GM12891 (cell line): Measurements from ENCODE around the gene SFXN5.

Experiments used
- DNase-seq: peaks from one replicate; pipeline ENCODE4 v3.0.0; 2011; ENCODE audit warnings: low spot score; ENCODE audit not compliant: insufficient read length
- FAIRE-seq: peaks from 2 replicates; lab custom pipeline; 2011; peaks lifted over from hg19 to GRCh38; lab: Jason Lieb, UNC
- PAX5 ChIP-seq: IDR thresholded peaks from 2 replicates; pipeline ENCODE4 v1.6.1; 2011; ENCODE audit warnings: low read length, moderate library complexity, mild to moderate bottlenecking; ENCODE audit not compliant: insufficient read depth, severe bottlenecking
- POLR2A ChIP-seq: IDR thresholded peaks from 2 replicates; pipeline ENCODE4 v1.6.1; 2011; ENCODE audit warnings: low read depth, low read length, control low read depth
- POLR2AphosphoS5 ChIP-seq: IDR thresholded peaks from 2 replicates; pipeline ENCODE4 v1.6.1; 2011; ENCODE audit warnings: low read depth, low read length, control low read depth
- POU2F2 ChIP-seq: IDR thresholded peaks from 2 replicates; pipeline ENCODE4 v1.6.1; 2011; ENCODE audit warnings: low read depth, mild to moderate bottlenecking, control low read depth, low read length, moderate library complexity
- SPI1 ChIP-seq: IDR thresholded peaks from 2 replicates; pipeline ENCODE4 v1.6.1; 2011; ENCODE audit warnings: low read depth, low read length, control low read depth
- TAF1 ChIP-seq: IDR thresholded peaks from 2 replicates; pipeline ENCODE4 v1.6.1; 2011; ENCODE audit warnings: low read depth, low read length, control low read depth

The SFXN5 gene

GRCh38 chr2:72995430-72996116, 75.9 kb downstream of the SFXN5 start:
- TF ChIP-seq PAX5: no peak
- no peak for TF ChIP-seq TAF1
- TF ChIP-seq POLR2AphosphoS5: no peak
- FAIRE-seq: no peak
- DNase-seq: no peak

- TF ChIP-seq POU2F2: no peak
- no peak for TF ChIP-seq PAX5
- TF ChIP-seq POLR2AphosphoS5: no peak
- TF ChIP-seq TAF1: no peak
- no peak for TF ChIP-seq POLR2A
- no peak for TF ChIP-seq SPI1
- DNase-seq (no peak), FAIRE-seq (no peak)
These were observed 76.5 kb downstream of the SFXN5 start for GRCh38 chr2:72994991-72995380.

GRCh38 chr2:72994282-72994990, 77.1 kb downstream of the SFXN5 start:
- no peak for FAIRE-seq
- DNase-seq: no peak
- no peak for TF ChIP-seq PAX5
- no peak for TF ChIP-seq POLR2AphosphoS5
- TF ChIP-seq POLR2A: no peak
- no peak for TF ChIP-seq POU2F2
- TF ChIP-seq TAF1: no peak
- no peak for TF ChIP-seq SPI1

GRCh38 chr2:72993933-72994280, 77.6 kb downstream of the SFXN5 start:
- DNase-seq (no peak), FAIRE-seq (no peak)
- TF ChIP-seq POLR2A (no peak), POLR2AphosphoS5 (no peak), SPI1 (no peak), PAX5 (no peak), POU2F2 (no peak), TAF1 (no peak)

GRCh38 chr2:72993147-72993932, 78.2 kb downstream of the SFXN5 start:
- DNase-seq: peak; percentile 72
- peak; percentile 83 for FAIRE-seq
- no peak for TF ChIP-seq PAX5
- no peak for TF ChIP-seq POLR2AphosphoS5
- TF ChIP-seq SPI1: no peak
- TF ChIP-seq TAF1: no peak
- TF ChIP-seq POLR2A: no peak

GRCh38 chr2:72992734-72993102, 78.8 kb downstream of the SFXN5 start:
- TF ChIP-seq PAX5 (no peak), POLR2A (no peak), POLR2AphosphoS5 (no peak), SPI1 (no peak), TAF1 (no peak), POU2F2 (no peak)
- DNase-seq: no peak
- no peak for FAIRE-seq

GRCh38 chr2:72991980-72992733, 79.4 kb downstream of the SFXN5 start:
- FAIRE-seq (no peak), DNase-seq (no peak)
- no peak for TF ChIP-seq POLR2AphosphoS5
- no peak for TF ChIP-seq PAX5
- TF ChIP-seq POU2F2: no peak
- TF ChIP-seq TAF1: no peak
- TF ChIP-seq SPI1: no peak
- no peak for TF ChIP-seq POLR2A

GRCh38 chr2:72991439-72991725, 80.1 kb downstream of the SFXN5 start:
- FAIRE-seq (no peak), DNase-seq (no peak)
- TF ChIP-seq POU2F2 (no peak), SPI1 (no peak), PAX5 (no peak), POLR2A (no peak), TAF1 (no peak), POLR2AphosphoS5 (no peak)
